H9 (cell line): Measurements from ENCODE around the gene CPNE5. TPM values are rescaled to one million over a fixed set of nuclear protein-coding genes. Genes with fewer than 3 reads are reported as not detected.

Experiments
- DNase-seq: peaks from one replicate; pipeline ENCODE4 v3.0.0-alpha.2; 2017
- H2AFZ ChIP-seq: one replicate; pipeline ENCODE4 v1.6.1; 2013; ENCODE audit warnings: mild to moderate bottlenecking, low read length, control low read depth, moderate library complexity
- H2AK5ac ChIP-seq: 2 replicates; pipeline ENCODE4 v1.6.1; 2013; ENCODE audit warnings: low read length, control low read depth, mixed read lengths; ENCODE audit not compliant: insufficient read length
- H2BK120ac ChIP-seq: one replicate; pipeline ENCODE4 v1.6.1; 2013; ENCODE audit warnings: low read depth, mild to moderate bottlenecking, low read length, control low read depth, inconsistent platforms; ENCODE audit not compliant: poor library complexity, severe bottlenecking
- H2BK12ac ChIP-seq: 2 replicates; pipeline ENCODE4 v1.6.1; 2013; ENCODE audit warnings: low read length, control low read depth, mixed read lengths, low read depth; ENCODE audit not compliant: insufficient read length
- H2BK15ac ChIP-seq: 2 replicates; pipeline ENCODE4 v1.6.1; 2013; ENCODE audit warnings: low read depth, low read length, control low read depth
- H2BK20ac ChIP-seq: one replicate; pipeline ENCODE4 v1.6.1; 2013; ENCODE audit warnings: low read depth, mild to moderate bottlenecking, low read length, control low read depth, inconsistent platforms; ENCODE audit not compliant: poor library complexity, severe bottlenecking
- H2BK5ac ChIP-seq: 2 replicates; pipeline ENCODE4 v1.6.1; 2013; ENCODE audit warnings: low read length, control low read depth, mixed read lengths; ENCODE audit not compliant: insufficient read length
- H3K14ac ChIP-seq: 2 replicates; pipeline ENCODE4 v1.6.1; 2013; ENCODE audit warnings: low read length, control low read depth; ENCODE audit not compliant: insufficient read depth
- H3K18ac ChIP-seq: 2 replicates; pipeline ENCODE4 v1.6.1; 2013; ENCODE audit warnings: low read depth, mild to moderate bottlenecking, mixed read lengths, low read length, control low read depth; ENCODE audit not compliant: insufficient read length
- H3K23ac ChIP-seq: 2 replicates; pipeline ENCODE4 v1.6.1; 2013; ENCODE audit warnings: low read length, control low read depth, mixed read lengths, low read depth; ENCODE audit not compliant: insufficient read length
- H3K23me2 ChIP-seq: 2 replicates; pipeline ENCODE4 v1.6.1; 2013; ENCODE audit warnings: low read depth, mild to moderate bottlenecking, mixed read lengths, low read length, control low read depth; ENCODE audit not compliant: insufficient read length, poor library complexity, severe bottlenecking
- H3K27ac ChIP-seq: 2 replicates; pipeline ENCODE4 v1.5.1; 2013; ENCODE audit warnings: low read length, control low read depth, mixed read lengths, low read depth; ENCODE audit not compliant: insufficient read length
- H3K27me3 ChIP-seq: 2 replicates; pipeline ENCODE4 v1.6.1; 2013; ENCODE audit warnings: low read length, control low read depth, inconsistent platforms; ENCODE audit not compliant: insufficient read depth
- H3K4ac ChIP-seq: 2 replicates; pipeline ENCODE4 v1.6.1; 2013; ENCODE audit warnings: low read depth, mild to moderate bottlenecking, control low read depth, inconsistent platforms, low read length, moderate library complexity
- H3K4me1 ChIP-seq: 2 replicates; pipeline ENCODE4 v1.6.1; 2013; ENCODE audit warnings: low read length, control low read depth, inconsistent platforms; ENCODE audit not compliant: insufficient read depth
- H3K4me2 ChIP-seq: 2 replicates; pipeline ENCODE4 v1.6.1; 2013; ENCODE audit warnings: low read length, control low read depth, mixed read lengths; ENCODE audit not compliant: insufficient read length, insufficient read depth
- H3K56ac ChIP-seq: 2 replicates; pipeline ENCODE4 v1.6.1; 2013; ENCODE audit warnings: low read depth, mild to moderate bottlenecking, mixed read lengths, low read length, control low read depth; ENCODE audit not compliant: insufficient read length
- H3K79me1 ChIP-seq: 2 replicates; pipeline ENCODE4 v1.6.1; 2013; ENCODE audit warnings: low read depth, mild to moderate bottlenecking, moderate library complexity, low read length, control low read depth, inconsistent platforms; ENCODE audit not compliant: insufficient read depth, poor library complexity, severe bottlenecking
- H3K79me2 ChIP-seq: 2 replicates; pipeline ENCODE4 v1.6.1; 2013; ENCODE audit warnings: low read length, control low read depth, inconsistent platforms; ENCODE audit not compliant: insufficient read depth
- H3K9ac ChIP-seq: 2 replicates; pipeline ENCODE4 v1.6.1; 2013; ENCODE audit warnings: low read length, control low read depth, mixed read lengths; ENCODE audit not compliant: insufficient read length; ENCODE audit errors: extremely low read depth
- H3K9me3 ChIP-seq: one replicate; pipeline ENCODE4 v1.6.1; 2013; ENCODE audit warnings: low read depth, low read length, inconsistent platforms; ENCODE audit not compliant: control insufficient read depth
- H3T11ph ChIP-seq: one replicate; pipeline ENCODE4 v1.6.1; 2013; ENCODE audit warnings: mild to moderate bottlenecking, low read length, control low read depth, inconsistent platforms
- H4K20me1 ChIP-seq: one replicate; pipeline ENCODE4 v1.6.1; 2013; ENCODE audit not compliant: control insufficient read depth, insufficient read length, insufficient read depth
- H4K5ac ChIP-seq: 2 replicates; pipeline ENCODE4 v1.6.1; 2013; ENCODE audit warnings: low read depth, mild to moderate bottlenecking, mixed read lengths, low read length, control low read depth; ENCODE audit not compliant: insufficient read length
- H4K8ac ChIP-seq: replicated peaks from 2 replicates; pipeline ENCODE4 v1.6.1; 2013; ENCODE audit warnings: low read length, control low read depth, mixed read lengths, low read depth; ENCODE audit not compliant: insufficient read length
- H4K91ac ChIP-seq: 2 replicates; pipeline ENCODE4 v1.6.1; 2013; ENCODE audit warnings: low read depth, mild to moderate bottlenecking, moderate library complexity, mixed read lengths, low read length, control low read depth; ENCODE audit not compliant: insufficient read length
- H3K27ac Mint-ChIP-seq, 3 experiments: 2 replicates in 2 of 3; 3 replicates in 1 of 3; pipeline ENCODE4 v1.8.0; 2020 to 2021; ENCODE audit warnings: mixed read lengths in 3 of 3, mild to moderate bottlenecking in 1 of 3, moderate library complexity in 1 of 3
- H3K27me3 Mint-ChIP-seq: 2 replicates; pipeline ENCODE4 v1.8.0; 2021; ENCODE audit warnings: low read depth, mild to moderate bottlenecking, moderate library complexity, mixed read lengths
- H3K36me3 Mint-ChIP-seq, 3 experiments: 2 replicates in 2 of 3; 3 replicates in 1 of 3; pipeline ENCODE4 v1.8.0; 2020 to 2021; ENCODE audit warnings: low read depth in 3 of 3, mixed read lengths in 3 of 3; ENCODE audit not compliant: insufficient read depth in 1 of 3
- H3K4me1 Mint-ChIP-seq, 2 experiments: 2 replicates each; pipeline ENCODE4 v1.8.0; 2020; ENCODE audit warnings: mixed read lengths in 2 of 2
- H3K4me3 Mint-ChIP-seq, 2 experiments: 2 replicates in 1 of 2; 3 replicates in 1 of 2; pipeline ENCODE4 v1.8.0; 2020 to 2021; ENCODE audit warnings: mild to moderate bottlenecking in 2 of 2, mixed read lengths in 2 of 2, moderate library complexity in 1 of 2
- H3K9me3 Mint-ChIP-seq, 2 experiments: 2 replicates in 1 of 2; 3 replicates in 1 of 2; pipeline ENCODE4 v1.8.0; 2020; ENCODE audit warnings: mild to moderate bottlenecking in 2 of 2, mixed read lengths in 2 of 2, moderate library complexity in 1 of 2
- WGBS: extraction: QIAGEN DNeasy Blood & Tissue Kit; methylation state at CpG from one replicate; pipeline ENCODE4 v1.1.7; 2013; ENCODE audit warnings: missing lambda C conversion rate, low lambda C conversion rate, mixed read lengths; ENCODE audit not compliant: insufficient read length; ENCODE audit errors: extremely low coverage; 5-methylcytosine and 5-hydroxymethylcytosine counted together
- total RNA-seq: library from RNA; stranded (reverse); gene quantifications from 2 replicates; pipeline ENCODE4 v1.2.1, GENCODE V29; 2021
- TF ChIP-seq, protein P1 (sequence below): fragments of 200-600 bp; sonication (generic); conservative IDR thresholded peaks from 3 replicates; pipeline ENCODE4 v1.8.0; 2021; ENCODE audit warnings: antibody characterized with exemption, mild to moderate bottlenecking

CPNE5 gene
- total RNA-seq, 1 experiment from 2014 or later: 0.52 TPM

DNA sequence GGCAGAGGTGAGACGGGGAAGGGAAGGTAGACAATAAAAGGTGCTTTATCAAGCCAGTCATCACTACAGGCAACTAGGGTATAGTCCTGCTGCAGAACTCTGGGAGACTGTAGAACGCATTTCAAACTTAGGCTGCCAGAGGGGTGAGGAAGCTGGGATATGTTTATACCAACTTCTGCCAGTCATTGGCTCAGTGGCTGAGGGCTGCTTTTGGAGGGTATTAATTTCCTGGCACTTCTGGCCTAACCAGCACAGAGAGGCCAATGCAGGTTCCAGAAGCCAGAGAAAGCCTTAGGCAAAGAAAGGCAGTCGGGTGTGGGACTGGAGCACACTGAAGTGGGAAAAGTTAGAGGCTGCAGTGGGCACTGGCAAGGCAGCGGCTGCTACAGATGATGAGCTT is 3.9 kb upstream of the CPNE5 start:
- Mint-ChIP-seq H3K4me3 (no peak overlapping the region), H3K27me3 (peaks cover 48% of the 10 kb centered on the region), H3K9me3 (no peaks in the 10 kb centered on the region), H3K27ac (no peak overlapping the region), H3K36me3 (no peaks in the 10 kb centered on the region; a peak in 1 of 7 replicates), H3K4me1 (peaks cover 15 to 21% of the 10 kb centered on the region in 2 experiments)
- Histone ChIP-seq H3K4me1 (no peaks in the 10 kb centered on the region), H3K27ac (no peak overlapping the region), H3K4me2 (no peak overlapping the region), H3K56ac (no peak overlapping the region), H3K14ac (no peak overlapping the region), H3K9ac (no peak overlapping the region), H2BK5ac (no peak overlapping the region), H2BK15ac (no peak overlapping the region), H4K8ac (no peak overlapping the region), H4K20me1 (no peaks in the 10 kb centered on the region), H3K23ac (no peak overlapping the region), H4K91ac (no peak overlapping the region), H3K4ac (no peak overlapping the region), H2BK12ac (no peak overlapping the region), H2BK120ac (no peak overlapping the region), H3K27me3 (peaks cover 18% of the 10 kb centered on the region; the same call in 1 of the 2 replicates), H4K5ac (no peak overlapping the region), H2AK5ac (no peak overlapping the region), H2BK20ac (no peak overlapping the region), H3K9me3 (no peaks in the 10 kb centered on the region), H2AFZ (no peak overlapping the region), H3K18ac (no peak overlapping the region), H3K23me2 (peaks cover 17% of the 10 kb centered on the region), H3K79me1 (no peaks in the 10 kb centered on the region), H3K79me2 (no peaks in the 10 kb centered on the region), H3T11ph (no peak overlapping the region)
- no CpG with 5 or more reads among the region's 4 CpGs for WGBS
- no peak for DNase-seq
- TF ChIP-seq, protein P1, sequence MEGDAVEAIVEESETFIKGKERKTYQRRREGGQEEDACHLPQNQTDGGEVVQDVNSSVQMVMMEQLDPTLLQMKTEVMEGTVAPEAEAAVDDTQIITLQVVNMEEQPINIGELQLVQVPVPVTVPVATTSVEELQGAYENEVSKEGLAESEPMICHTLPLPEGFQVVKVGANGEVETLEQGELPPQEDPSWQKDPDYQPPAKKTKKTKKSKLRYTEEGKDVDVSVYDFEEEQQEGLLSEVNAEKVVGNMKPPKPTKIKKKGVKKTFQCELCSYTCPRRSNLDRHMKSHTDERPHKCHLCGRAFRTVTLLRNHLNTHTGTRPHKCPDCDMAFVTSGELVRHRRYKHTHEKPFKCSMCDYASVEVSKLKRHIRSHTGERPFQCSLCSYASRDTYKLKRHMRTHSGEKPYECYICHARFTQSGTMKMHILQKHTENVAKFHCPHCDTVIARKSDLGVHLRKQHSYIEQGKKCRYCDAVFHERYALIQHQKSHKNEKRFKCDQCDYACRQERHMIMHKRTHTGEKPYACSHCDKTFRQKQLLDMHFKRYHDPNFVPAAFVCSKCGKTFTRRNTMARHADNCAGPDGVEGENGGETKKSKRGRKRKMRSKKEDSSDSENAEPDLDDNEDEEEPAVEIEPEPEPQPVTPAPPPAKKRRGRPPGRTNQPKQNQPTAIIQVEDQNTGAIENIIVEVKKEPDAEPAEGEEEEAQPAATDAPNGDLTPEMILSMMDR: no peak
